ENCODE data around the gene BATF3.

DNA sequence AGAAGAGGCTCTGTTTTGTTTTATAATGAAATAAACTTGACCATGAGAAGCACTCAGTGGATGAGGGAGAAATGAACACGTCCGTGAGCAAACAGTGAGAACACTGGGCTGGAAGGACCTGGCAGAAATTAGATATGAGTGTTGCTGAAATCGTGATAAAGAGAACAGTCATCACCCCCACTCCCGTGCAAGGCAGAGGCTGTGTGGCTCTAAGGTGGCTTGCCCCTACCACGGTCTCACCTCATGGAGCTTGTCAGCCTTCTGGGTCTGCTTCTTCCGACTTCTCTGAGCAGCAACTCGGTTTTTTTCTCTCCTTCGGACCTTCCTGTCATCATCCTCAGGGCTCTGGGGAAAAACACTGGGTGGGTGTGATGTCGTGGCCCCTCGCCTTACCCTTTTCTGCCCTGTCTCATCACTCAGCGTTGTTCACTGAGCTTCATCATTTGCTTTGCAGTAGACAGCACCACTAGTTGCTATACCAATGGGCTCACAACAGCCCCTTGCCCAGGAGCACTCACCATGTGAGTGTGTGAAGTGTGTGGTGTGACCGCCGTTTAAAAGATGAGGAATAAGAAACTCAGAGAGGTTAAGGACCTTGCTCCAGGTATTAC, 2.8 kb downstream of the BATF3 start:
- TF ChIP-seq, protein P1, sequence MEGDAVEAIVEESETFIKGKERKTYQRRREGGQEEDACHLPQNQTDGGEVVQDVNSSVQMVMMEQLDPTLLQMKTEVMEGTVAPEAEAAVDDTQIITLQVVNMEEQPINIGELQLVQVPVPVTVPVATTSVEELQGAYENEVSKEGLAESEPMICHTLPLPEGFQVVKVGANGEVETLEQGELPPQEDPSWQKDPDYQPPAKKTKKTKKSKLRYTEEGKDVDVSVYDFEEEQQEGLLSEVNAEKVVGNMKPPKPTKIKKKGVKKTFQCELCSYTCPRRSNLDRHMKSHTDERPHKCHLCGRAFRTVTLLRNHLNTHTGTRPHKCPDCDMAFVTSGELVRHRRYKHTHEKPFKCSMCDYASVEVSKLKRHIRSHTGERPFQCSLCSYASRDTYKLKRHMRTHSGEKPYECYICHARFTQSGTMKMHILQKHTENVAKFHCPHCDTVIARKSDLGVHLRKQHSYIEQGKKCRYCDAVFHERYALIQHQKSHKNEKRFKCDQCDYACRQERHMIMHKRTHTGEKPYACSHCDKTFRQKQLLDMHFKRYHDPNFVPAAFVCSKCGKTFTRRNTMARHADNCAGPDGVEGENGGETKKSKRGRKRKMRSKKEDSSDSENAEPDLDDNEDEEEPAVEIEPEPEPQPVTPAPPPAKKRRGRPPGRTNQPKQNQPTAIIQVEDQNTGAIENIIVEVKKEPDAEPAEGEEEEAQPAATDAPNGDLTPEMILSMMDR (IDR thresholded peaks at IDR 0.05; ENCODE audit: insufficient read depth, low read length, poor library complexity, severe bottlenecking): no peak
- TF ChIP-seq EZH2phosphoT487 (conservative IDR thresholded peaks at IDR 0.05; ENCODE audit: low read length): no peak

Measured in SU-DHL-6 (cell line).